IMR-90 (cell line): ENCODE data around the gene MBIP. TPM values are rescaled to one million over a fixed set of nuclear protein-coding genes. Genes with fewer than 3 reads are reported as not detected.

Experiments
- ATAC-seq: fragments of 200-7000 bp; cut with Tn5 transposase; 2 replicates; pipeline ENCODE4 v1.9.1; 2020; ENCODE audit warnings: low read depth, mild to moderate bottlenecking, moderate library complexity
- BruUV-seq: library from RNA; stranded (reverse); fragments of 400-500 nt; replicated peaks from 2 replicates; lab custom pipeline; 2021; lab: Mats Ljungman, UMichigan
- CTCF ChIA-PET: fragments of 300-600 bp; formaldehyde crosslinking; extraction: SDS; loops from one replicate; lab custom pipeline; 2021; ENCODE audit warnings: antibody characterized with exemption; lab: Yijun Ruan, JAX
- POLR2A ChIA-PET: fragments of 300-600 bp; sonication (Branson Sonifier 250); formaldehyde crosslinking; loops from one replicate; lab custom pipeline; 2022; ENCODE audit warnings: antibody characterized with exemption; ENCODE audit not compliant: unreplicated experiment; lab: Charles Lee
- DNase-seq: peaks from one replicate; pipeline ENCODE4 v3.0.0; 2013
- H2AFZ ChIP-seq: replicated peaks from 2 replicates; pipeline ENCODE3; 2013; ENCODE audit warnings: low read length, mild to moderate bottlenecking; ENCODE audit not compliant: poor library complexity
- H2AK5ac ChIP-seq: 2 replicates; pipeline ENCODE4 v1.6.1; 2013; ENCODE audit warnings: low read depth, low read length, inconsistent platforms
- H2AK9ac ChIP-seq: replicated peaks from 2 replicates; pipeline ENCODE3; 2013; ENCODE audit warnings: mild to moderate bottlenecking, low read depth, low read length, moderate library complexity; ENCODE audit not compliant: poor library complexity
- H2BK120ac ChIP-seq: 2 replicates; pipeline ENCODE4 v1.6.1; 2013; ENCODE audit warnings: low read depth, low read length, inconsistent platforms
- H2BK15ac ChIP-seq: 3 replicates; pipeline ENCODE4 v1.6.1; 2013; ENCODE audit warnings: low read depth, low read length, inconsistent platforms
- H2BK20ac ChIP-seq: 2 replicates; pipeline ENCODE4 v1.6.1; 2013; ENCODE audit warnings: low read depth, mild to moderate bottlenecking, inconsistent platforms, low read length, moderate library complexity
- H2BK5ac ChIP-seq: 2 replicates; pipeline ENCODE4 v1.6.1; 2013; ENCODE audit warnings: mild to moderate bottlenecking, low read depth, low read length, inconsistent platforms; ENCODE audit not compliant: poor library complexity, severe bottlenecking
- H3K14ac ChIP-seq: replicated peaks from 2 replicates; pipeline ENCODE4 v1.6.1; 2013; ENCODE audit warnings: low read depth, low read length, inconsistent platforms
- H3K18ac ChIP-seq: 2 replicates; pipeline ENCODE4 v1.6.1; 2013; ENCODE audit warnings: low read depth, low read length, control low read depth
- H3K23ac ChIP-seq: 2 replicates; pipeline ENCODE4 v1.6.1; 2013; ENCODE audit warnings: low read depth, low read length, inconsistent platforms
- H3K27ac ChIP-seq: 2 replicates; pipeline ENCODE4 v1.5.1; 2013; ENCODE audit warnings: mild to moderate bottlenecking, control low read depth, low read length; ENCODE audit not compliant: insufficient read depth
- H3K27me3 ChIP-seq: 2 replicates; pipeline ENCODE4 v1.6.1; 2013; ENCODE audit warnings: low read length; ENCODE audit not compliant: control insufficient read depth, insufficient read depth
- H3K36me3 ChIP-seq: 2 replicates; pipeline ENCODE4 v1.6.1; 2013; ENCODE audit warnings: low read length, mixed read lengths; ENCODE audit not compliant: control insufficient read depth, insufficient read depth
- H3K4ac ChIP-seq: 2 replicates; pipeline ENCODE4 v1.6.1; 2013; ENCODE audit warnings: low read depth, low read length, inconsistent platforms
- H3K4me1 ChIP-seq: 2 replicates; pipeline ENCODE4 v1.6.1; 2013; ENCODE audit warnings: low read length, mixed read lengths; ENCODE audit not compliant: control insufficient read depth, insufficient read depth
- H3K4me2 ChIP-seq: 2 replicates; pipeline ENCODE4 v1.6.1; 2013; ENCODE audit warnings: low read depth, mild to moderate bottlenecking, control low read depth, low read length, moderate library complexity
- H3K4me3 ChIP-seq: 2 replicates; pipeline ENCODE4 v1.5.1; 2013; ENCODE audit warnings: low read depth, mild to moderate bottlenecking, control low read depth, low read length, moderate library complexity; ENCODE audit not compliant: insufficient read depth
- H3K56ac ChIP-seq: 2 replicates; pipeline ENCODE4 v1.6.1; 2013; ENCODE audit warnings: low read length, inconsistent platforms; ENCODE audit not compliant: insufficient read depth; ENCODE audit errors: extremely low read depth
- H3K79me1 ChIP-seq, 2 experiments: 2 replicates each; pipeline ENCODE4 v1.6.1; 2013; ENCODE audit warnings: low read length in 2 of 2, inconsistent platforms in 1 of 2, low read depth in 1 of 2
- H3K9ac ChIP-seq: 2 replicates; pipeline ENCODE4 v1.6.1; 2013; ENCODE audit warnings: low read depth, low read length, control low read depth
- H3K9me1 ChIP-seq: 2 replicates; pipeline ENCODE4 v1.6.1; 2013; ENCODE audit warnings: low read length, inconsistent platforms; ENCODE audit not compliant: insufficient read depth
- H3K9me3 ChIP-seq: 2 replicates; pipeline ENCODE4 v1.6.1; 2013; ENCODE audit warnings: low read length; ENCODE audit not compliant: control insufficient read depth, insufficient read depth
- H4K20me1 ChIP-seq: 2 replicates; pipeline ENCODE4 v1.6.1; 2013; ENCODE audit warnings: low read length, inconsistent platforms; ENCODE audit not compliant: insufficient read depth
- H4K5ac ChIP-seq: 2 replicates; pipeline ENCODE4 v1.6.1; 2013; ENCODE audit warnings: mild to moderate bottlenecking, low read depth, low read length, control low read depth
- H4K8ac ChIP-seq, 2 experiments: 2 replicates each; pipeline ENCODE4 v1.6.1; 2013; ENCODE audit warnings: low read depth in 2 of 2, low read length in 2 of 2, control low read depth in 1 of 2, inconsistent platforms in 1 of 2
- H4K91ac ChIP-seq: 2 replicates; pipeline ENCODE4 v1.6.1; 2013; ENCODE audit warnings: low read depth, low read length, inconsistent platforms; ENCODE audit not compliant: insufficient read depth
- BHLHE40 ChIP-seq: fragments of 150-350 bp; IDR thresholded peaks from 2 replicates; pipeline ENCODE4 v1.6.1; 2016; ENCODE audit warnings: mild to moderate bottlenecking, low read depth, low read length
- CEBPB ChIP-seq: IDR thresholded peaks from 2 replicates; pipeline ENCODE4 v1.6.1; 2012; ENCODE audit warnings: low read depth, low read length, improper control_type of control experiment
- MAFK ChIP-seq: IDR thresholded peaks from 2 replicates; pipeline ENCODE4 v1.6.1; 2012; ENCODE audit warnings: low read depth, low read length, improper control_type of control experiment
- WGBS, 2 experiments: methylation state at CpG; one replicate each; pipeline versions ENCODE4 v1.1.5 to v1.1.7; 2013; ENCODE audit warnings: missing lambda C conversion rate in 2 of 2; ENCODE audit not compliant: insufficient read length in 1 of 2; ENCODE audit errors: extremely low coverage in 2 of 2; 5-methylcytosine and 5-hydroxymethylcytosine counted together
- dilution Hi-C: fragments of 300-500 bp; cut with HindIII; formaldehyde crosslinking; loops from one replicate; pipeline ENCODE4 v1.14.3; 2018; ENCODE audit warnings: low sequenced_read_pairs; ENCODE audit not compliant: unreplicated experiment
- in situ Hi-C: fragments of 300-500 bp; cut with MboI; formaldehyde crosslinking; loops from 3 replicates; pipeline ENCODE4 v1.14.3; 2019; ENCODE audit warnings: low sequenced_read_pairs, inconsistent platforms, mixed read lengths
- intact Hi-C: fragments of 100-400 bp; cut with micrococcal nuclease; formaldehyde crosslinking; loops from 2 replicates; pipeline ENCODE4 v1.10.0; 2022
- polyA plus RNA-seq, 3 experiments: library from polyadenylated mRNA; depleted of rRNA; stranded (reverse); fragments of >200 nt; gene quantifications; 2 replicates each; pipeline ENCODE4 v1.2.3, GENCODE V29; 2012; ENCODE audit warnings: low replicate concordance in 1 of 3
- total RNA-seq: library from RNA; depleted of rRNA; stranded (reverse); fragments of >200 nt; gene quantifications from 2 replicates; pipeline ENCODE4 v1.2.3, GENCODE V29; 2012

The MBIP gene
- total and polyA plus RNA-seq, 2 of the 4 experiments (the other 2 are of a cell fraction) = 9.3 to 17.4 TPM

- no peak overlapping the region for H2AK9ac ChIP-seq
- no TSS peak for BruUV-seq
- peak; percentile 62 for DNase-seq
- H3K27me3 ChIP-seq = no peaks in the 10 kb centered on the region
- peaks cover 8% of the 10 kb centered on the region for H3K36me3 ChIP-seq
- no peak overlapping the region for H2BK20ac ChIP-seq
- H3K56ac ChIP-seq = no peak overlapping the region
- no peak overlapping the region for H2BK15ac ChIP-seq
- POLR2A ChIA-PET = no interaction called here
- H3K4me1 ChIP-seq = no peaks in the 10 kb centered on the region; the same call in 1 of the 2 replicates
- in situ Hi-C loops (no loop called here), dilution Hi-C loops (no loop called here), intact Hi-C loops (no loop called here)
- H3K4me2 ChIP-seq = no peak overlapping the region
- no peak overlapping the region for H3K9ac ChIP-seq
- no peak overlapping the region for H4K91ac ChIP-seq
- no CpG with 5 or more reads among the region's 1 CpG for WGBS, 2 experiments
- H3K4me3 ChIP-seq = no peak overlapping the region
- H3K27ac ChIP-seq = no peak overlapping the region
- H2AK5ac ChIP-seq = no peak overlapping the region
- H3K79me1 ChIP-seq = no peaks in the 10 kb centered on the region
- no peak overlapping the region for H2AFZ ChIP-seq
- H3K9me3 ChIP-seq = no peaks in the 10 kb centered on the region
- H3K9me1 ChIP-seq = no peaks in the 10 kb centered on the region
- H4K8ac ChIP-seq = no peak overlapping the region
- ATAC-seq = peak; percentile 79
- no peak overlapping the region for H2BK120ac ChIP-seq
- H3K4ac ChIP-seq = no peak overlapping the region
- no peak overlapping the region for H2BK5ac ChIP-seq
- no peaks in the 10 kb centered on the region for H4K20me1 ChIP-seq
- H3K14ac ChIP-seq = no peak overlapping the region
- no peak overlapping the region for H3K18ac ChIP-seq
- CTCF ChIA-PET = no interaction called here
- H4K5ac ChIP-seq = no peak overlapping the region
- TF ChIP-seq MAFK = no peak
- peak; percentile 80 for TF ChIP-seq CEBPB
- TF ChIP-seq BHLHE40 = peak; percentile 71; the same call in 1 of the 2 replicates
- H3K23ac ChIP-seq = no peak overlapping the region
Measured at GRCh38 chr14:36293824-36294223, 26.6 kb downstream of the MBIP start.
